Right lobe of liver (tissue), 4 donors: ENCODE measurements around the gene CFAP77.

Experiments used
- POLR2A ChIP-seq: fragments of 450-650 bp; IDR thresholded peaks from one replicate; pipeline ENCODE4 v1.6.1; 2017; ENCODE audit warnings: antibody characterized with exemption, mild to moderate bottlenecking
- TF ChIP-seq, protein P1 (sequence below), 4 donors: fragments of 200-600 bp in 3 of 4; fragments of 450-650 bp in 1 of 4; IDR thresholded peaks; one replicate each; pipeline versions ENCODE4 v1.5.1 to v1.8.0; 2016 to 2022; ENCODE audit warnings: antibody characterized with exemption in 4 of 4, mild to moderate bottlenecking in 2 of 4
- donor health status: DM: no; HTN: no; CAD: no.
- donor health status: DM: no; HTN: no; CAD: no.
- donor health status: DM: no; HTN: yes; CAD: no.

DNA sequence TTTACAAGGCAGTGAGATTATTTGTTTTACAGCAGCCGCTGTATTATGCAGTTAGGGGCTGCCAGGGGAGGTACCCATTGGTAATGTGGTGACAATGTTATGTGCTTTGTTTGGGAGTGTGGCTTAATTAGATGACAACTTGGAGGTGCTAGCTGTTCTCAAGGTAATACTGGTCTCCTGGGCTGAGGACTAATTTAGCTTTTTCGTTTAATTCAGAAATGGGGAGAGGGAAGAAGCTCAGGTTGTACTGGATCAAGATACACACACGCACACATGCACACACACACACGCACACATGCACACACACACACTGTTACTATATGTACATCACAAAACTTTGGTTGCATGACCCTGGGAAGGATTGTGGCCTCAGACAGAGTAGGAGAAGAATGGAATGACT, 37.9 kb downstream of the CFAP77 start:
- TF ChIP-seq, protein P1, sequence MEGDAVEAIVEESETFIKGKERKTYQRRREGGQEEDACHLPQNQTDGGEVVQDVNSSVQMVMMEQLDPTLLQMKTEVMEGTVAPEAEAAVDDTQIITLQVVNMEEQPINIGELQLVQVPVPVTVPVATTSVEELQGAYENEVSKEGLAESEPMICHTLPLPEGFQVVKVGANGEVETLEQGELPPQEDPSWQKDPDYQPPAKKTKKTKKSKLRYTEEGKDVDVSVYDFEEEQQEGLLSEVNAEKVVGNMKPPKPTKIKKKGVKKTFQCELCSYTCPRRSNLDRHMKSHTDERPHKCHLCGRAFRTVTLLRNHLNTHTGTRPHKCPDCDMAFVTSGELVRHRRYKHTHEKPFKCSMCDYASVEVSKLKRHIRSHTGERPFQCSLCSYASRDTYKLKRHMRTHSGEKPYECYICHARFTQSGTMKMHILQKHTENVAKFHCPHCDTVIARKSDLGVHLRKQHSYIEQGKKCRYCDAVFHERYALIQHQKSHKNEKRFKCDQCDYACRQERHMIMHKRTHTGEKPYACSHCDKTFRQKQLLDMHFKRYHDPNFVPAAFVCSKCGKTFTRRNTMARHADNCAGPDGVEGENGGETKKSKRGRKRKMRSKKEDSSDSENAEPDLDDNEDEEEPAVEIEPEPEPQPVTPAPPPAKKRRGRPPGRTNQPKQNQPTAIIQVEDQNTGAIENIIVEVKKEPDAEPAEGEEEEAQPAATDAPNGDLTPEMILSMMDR (IDR thresholded peaks at IDR 0.05) = no peak
- TF ChIP-seq POLR2A = no peak
